Hepatocyte (in vitro differentiated cells): Measurements from ENCODE around the gene ZMYND8. TPM values are rescaled to one million over a fixed set of nuclear protein-coding genes. Genes with fewer than 3 reads are reported as not detected.

ENCODE experiments used
- DNase-seq: peaks from one replicate; pipeline ENCODE4 v3.0.0-alpha.2; 2016; ENCODE audit warnings: low spot score
- H2AFZ ChIP-seq: fragments of 200-600 bp; sonication (generic); 2 replicates; pipeline ENCODE4 v1.6.0; 2016; ENCODE audit warnings: antibody characterized with exemption, mild to moderate bottlenecking
- H3K27ac ChIP-seq: fragments of 200-600 bp; sonication (generic); 2 replicates; pipeline ENCODE4 v1.5.1; 2016; ENCODE audit warnings: mild to moderate bottlenecking
- H3K27me3 ChIP-seq: fragments of 200-600 bp; sonication (generic); 2 replicates; pipeline ENCODE4 v1.6.1; 2016
- H3K36me3 ChIP-seq: fragments of 200-600 bp; sonication (generic); replicated peaks from 2 replicates; pipeline ENCODE4 v1.5.1; 2016; ENCODE audit warnings: low read depth; ENCODE audit not compliant: insufficient read depth
- H3K4me1 ChIP-seq: fragments of 200-600 bp; sonication (generic); 2 replicates; pipeline ENCODE4 v1.5.1; 2016; ENCODE audit warnings: mild to moderate bottlenecking, moderate library complexity; ENCODE audit not compliant: insufficient read depth
- H3K4me2 ChIP-seq: fragments of 200-600 bp; sonication (generic); 2 replicates; pipeline ENCODE4 v1.6.0; 2016
- H3K4me3 ChIP-seq: fragments of 200-600 bp; sonication (generic); 2 replicates; pipeline ENCODE4 v1.5.1; 2016; ENCODE audit warnings: mild to moderate bottlenecking
- H3K79me2 ChIP-seq: fragments of 200-600 bp; sonication (generic); 2 replicates; pipeline ENCODE4 v1.6.0; 2017; ENCODE audit warnings: mild to moderate bottlenecking
- H3K9me2 ChIP-seq: fragments of 200-600 bp; sonication (generic); replicated peaks from 2 replicates; pipeline ENCODE4 v1.6.0; 2017; ENCODE audit warnings: mild to moderate bottlenecking; ENCODE audit not compliant: insufficient read depth
- H3K9me3 ChIP-seq: fragments of 200-600 bp; sonication (generic); 2 replicates; pipeline ENCODE4 v1.5.1; 2016; ENCODE audit warnings: low read depth, mild to moderate bottlenecking
- H4K20me1 ChIP-seq: fragments of 200-600 bp; sonication (generic); 2 replicates; pipeline ENCODE4 v1.6.0; 2016; ENCODE audit warnings: mild to moderate bottlenecking; ENCODE audit not compliant: insufficient read depth, poor library complexity, severe bottlenecking
- EZH2 ChIP-seq: fragments of 200-600 bp; sonication (generic); IDR thresholded peaks from 2 replicates; pipeline ENCODE4 v1.6.1; 2016; ENCODE audit warnings: antibody characterized with exemption, mild to moderate bottlenecking, borderline replicate concordance
- EZH2phosphoT487 ChIP-seq: fragments of 200-600 bp; sonication (generic); IDR thresholded peaks from one replicate; pipeline ENCODE4 v1.6.1; 2018; ENCODE audit warnings: antibody characterized with exemption, mild to moderate bottlenecking, low read depth, moderate library complexity; ENCODE audit not compliant: unreplicated experiment, severe bottlenecking
- WGBS: methylation state at CpG from one replicate; pipeline ENCODE4 v1.1.6; 2016; ENCODE audit warnings: low lambda C conversion rate; ENCODE audit errors: missing lambda C conversion rate; 5-methylcytosine and 5-hydroxymethylcytosine counted together
- polyA plus RNA-seq: library from polyadenylated mRNA; unstranded; fragments of >200 nt; fragmentation: Nextera tagmentation; extraction: Ambion mirVana; gene quantifications from 2 replicates; pipeline ENCODE4 v1.2.1, GENCODE V29; 2016
- total RNA-seq: library from RNA; depleted of rRNA; stranded (reverse); fragments of >200 nt; gene quantifications from 2 replicates; pipeline ENCODE4 v1.2.3, GENCODE V29; 2014
- TF ChIP-seq, protein P1 (sequence below): fragments of 200-600 bp; sonication (generic); IDR thresholded peaks from 2 replicates; pipeline ENCODE4 v1.5.1; 2016; ENCODE audit warnings: antibody characterized with exemption, mild to moderate bottlenecking; ENCODE audit not compliant: poor library complexity

The ZMYND8 gene
- total and polyA plus RNA-seq, 2 experiments from 2014 or later: 30.3 to 34.3 TPM

DNA sequence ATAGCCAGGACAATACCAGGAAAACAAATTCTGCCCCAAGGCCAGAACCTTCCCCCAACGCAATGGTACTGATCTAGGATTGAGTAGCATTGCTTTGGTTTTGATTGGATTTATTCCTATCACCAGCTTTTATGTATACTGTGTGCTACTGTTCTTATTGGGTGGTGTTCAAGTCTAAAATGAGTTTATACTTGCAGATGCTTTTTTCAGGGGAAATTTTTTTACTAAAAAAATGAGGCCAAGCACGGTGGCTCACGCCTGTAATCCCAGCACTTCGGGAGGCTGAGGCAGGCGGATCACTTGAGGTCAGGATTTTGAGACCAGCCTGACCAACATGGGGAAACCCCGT, 116.8 kb downstream of the ZMYND8 start:
- TF ChIP-seq, protein P1, sequence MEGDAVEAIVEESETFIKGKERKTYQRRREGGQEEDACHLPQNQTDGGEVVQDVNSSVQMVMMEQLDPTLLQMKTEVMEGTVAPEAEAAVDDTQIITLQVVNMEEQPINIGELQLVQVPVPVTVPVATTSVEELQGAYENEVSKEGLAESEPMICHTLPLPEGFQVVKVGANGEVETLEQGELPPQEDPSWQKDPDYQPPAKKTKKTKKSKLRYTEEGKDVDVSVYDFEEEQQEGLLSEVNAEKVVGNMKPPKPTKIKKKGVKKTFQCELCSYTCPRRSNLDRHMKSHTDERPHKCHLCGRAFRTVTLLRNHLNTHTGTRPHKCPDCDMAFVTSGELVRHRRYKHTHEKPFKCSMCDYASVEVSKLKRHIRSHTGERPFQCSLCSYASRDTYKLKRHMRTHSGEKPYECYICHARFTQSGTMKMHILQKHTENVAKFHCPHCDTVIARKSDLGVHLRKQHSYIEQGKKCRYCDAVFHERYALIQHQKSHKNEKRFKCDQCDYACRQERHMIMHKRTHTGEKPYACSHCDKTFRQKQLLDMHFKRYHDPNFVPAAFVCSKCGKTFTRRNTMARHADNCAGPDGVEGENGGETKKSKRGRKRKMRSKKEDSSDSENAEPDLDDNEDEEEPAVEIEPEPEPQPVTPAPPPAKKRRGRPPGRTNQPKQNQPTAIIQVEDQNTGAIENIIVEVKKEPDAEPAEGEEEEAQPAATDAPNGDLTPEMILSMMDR: no peak
- TF ChIP-seq EZH2: no peak
- TF ChIP-seq EZH2phosphoT487: no peak
- Histone ChIP-seq H3K9me3 (no peaks in the 10 kb centered on the region), H2AFZ (no peak overlapping the region), H3K4me3 (no peak overlapping the region), H3K79me2 (peaks cover 28% of the 10 kb centered on the region), H3K4me1 (peaks cover 8% of the 10 kb centered on the region), H3K9me2 (no peaks in the 10 kb centered on the region), H3K27ac (no peak overlapping the region), H3K4me2 (no peak overlapping the region), H3K36me3 (no peaks in the 10 kb centered on the region), H3K27me3 (no peaks in the 10 kb centered on the region), H4K20me1 (peaks cover 4% of the 10 kb centered on the region)
- over 99% methylated on average over 6 of the region's 6 CpGs for WGBS
- DNase-seq: no peak

DNA sequence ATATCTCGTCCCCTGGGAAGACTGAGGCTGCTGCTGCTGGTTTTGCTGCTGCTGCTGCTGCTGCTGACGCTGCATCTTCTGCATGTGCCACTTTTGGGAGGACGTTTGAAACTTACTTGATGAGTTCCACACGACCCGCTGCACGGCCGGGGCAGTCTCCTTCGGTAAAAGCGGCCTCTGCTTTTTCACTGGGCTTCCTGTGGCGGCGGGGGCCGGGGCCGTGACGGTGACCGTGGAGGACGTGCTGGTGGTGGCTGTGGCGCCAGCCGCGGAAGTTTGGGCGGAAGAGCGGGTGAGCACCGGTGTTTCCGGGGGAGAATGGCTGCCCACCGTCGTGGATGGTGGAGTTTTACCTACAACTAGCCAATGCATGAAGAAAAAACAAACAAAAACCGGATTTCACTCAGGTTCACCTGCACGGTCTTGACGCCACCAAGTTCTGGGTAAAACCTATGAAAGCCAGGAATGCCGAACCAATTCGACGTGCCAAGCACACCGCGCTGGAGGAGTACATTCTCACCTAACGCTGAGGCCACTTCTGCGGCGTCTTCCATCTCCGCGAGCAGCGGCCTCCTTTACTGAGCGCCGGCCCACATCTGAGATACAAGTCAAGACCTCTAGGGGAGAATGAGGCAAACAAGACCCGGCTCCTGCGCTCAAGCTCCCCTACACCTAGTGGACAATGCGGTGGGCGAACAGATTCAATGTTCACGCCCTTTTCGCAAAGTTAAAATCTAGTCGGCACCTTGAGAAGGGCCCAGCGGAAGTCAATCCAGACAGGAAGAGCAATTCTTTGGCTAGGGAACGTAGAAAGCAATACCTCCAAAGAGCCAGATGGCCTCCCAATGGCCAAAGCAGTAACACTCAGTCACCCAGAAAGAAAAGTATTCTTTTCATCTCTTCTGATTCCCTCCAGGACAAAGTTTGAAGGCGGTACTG, 117.5 kb downstream of the ZMYND8 start:
- Histone ChIP-seq H3K4me2 (no peak overlapping the region), H2AFZ (no peak overlapping the region), H3K4me3 (no peak overlapping the region), H3K9me3 (no peaks in the 10 kb centered on the region), H3K27ac (no peak overlapping the region), H3K36me3 (no peaks in the 10 kb centered on the region), H3K4me1 (peaks cover 8% of the 10 kb centered on the region), H3K9me2 (no peaks in the 10 kb centered on the region), H3K79me2 (peaks cover 25% of the 10 kb centered on the region), H4K20me1 (peaks cover 4% of the 10 kb centered on the region), H3K27me3 (no peaks in the 10 kb centered on the region)
- no peak for DNase-seq
- TF ChIP-seq EZH2phosphoT487: no peak
- TF ChIP-seq, protein P1: no peak
- no peak for TF ChIP-seq EZH2
- 96% methylated on average over 51 of the region's 51 CpGs for WGBS

DNA sequence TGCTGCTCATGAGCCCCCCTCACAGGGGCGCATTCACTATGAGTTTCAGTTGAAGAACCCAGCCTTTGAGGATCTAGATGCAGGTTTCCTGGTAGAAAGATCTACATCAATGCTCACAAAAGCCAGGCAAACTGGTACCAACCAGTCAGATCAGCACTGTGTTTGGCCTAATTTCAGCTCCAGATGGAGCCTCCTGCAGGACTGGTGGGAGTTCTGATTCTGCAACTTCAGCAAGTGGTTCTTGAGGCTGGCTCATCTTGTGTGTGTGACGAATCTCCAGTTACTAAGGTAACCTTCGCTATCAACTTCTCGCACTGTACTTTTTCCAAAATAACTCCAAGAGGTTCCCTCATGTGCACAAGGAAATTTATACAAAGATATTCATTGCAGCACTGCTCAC, 118.8 kb downstream of the ZMYND8 start:
- H3K4me3 ChIP-seq: no peak overlapping the region
- TF ChIP-seq, protein P1: no peak
- no peaks in the 10 kb centered on the region for H3K27me3 ChIP-seq
- no peak overlapping the region for H3K27ac ChIP-seq
- 98% methylated on average over 4 of the region's 4 CpGs for WGBS
- H3K4me2 ChIP-seq: no peak overlapping the region
- peaks cover 4% of the 10 kb centered on the region for H4K20me1 ChIP-seq
- peaks cover 17% of the 10 kb centered on the region for H3K79me2 ChIP-seq
- H3K36me3 ChIP-seq: no peaks in the 10 kb centered on the region
- peaks cover 8% of the 10 kb centered on the region for H3K4me1 ChIP-seq
- no peaks in the 10 kb centered on the region for H3K9me2 ChIP-seq
- H3K9me3 ChIP-seq: no peaks in the 10 kb centered on the region
- H2AFZ ChIP-seq: no peak overlapping the region
- no peak for DNase-seq
